Activated CD4-positive, alpha-beta memory T cell treated with anti-CD3 and anti-CD28 coated beads for 36 hours (primary cell): ENCODE results near the gene TEX14. TPM values are rescaled to one million over a fixed set of nuclear protein-coding genes. Genes with fewer than 3 reads are reported as not detected.

Experiments
- CTCF ChIA-PET: fragments of 350-600 bp; sonication (Branson Sonifier 250); formaldehyde crosslinking; loops from one replicate; lab custom pipeline; 2021; ENCODE audit warnings: antibody characterized with exemption, inconsistent platforms; lab: Charles Lee
- POLR2A ChIA-PET: fragments of 350-600 bp; sonication (Branson Sonifier 250); formaldehyde crosslinking; loops from one replicate; lab custom pipeline; 2021; ENCODE audit warnings: antibody characterized with exemption; lab: Charles Lee
- DNase-seq: peaks from one replicate; pipeline ENCODE4 v3.0.0-alpha.2; 2020
- H3K27ac Mint-ChIP-seq: one replicate; pipeline ENCODE4 v1.8.0; 2021; ENCODE audit warnings: mixed read lengths
- H3K27me3 Mint-ChIP-seq: one replicate; pipeline ENCODE4 v1.8.0; 2021; ENCODE audit warnings: mixed read lengths
- H3K36me3 Mint-ChIP-seq: one replicate; pipeline ENCODE4 v1.8.0; 2021; ENCODE audit warnings: mixed read lengths
- H3K4me1 Mint-ChIP-seq: one replicate; pipeline ENCODE4 v1.8.0; 2021; ENCODE audit warnings: low read depth, mixed read lengths
- H3K4me3 Mint-ChIP-seq: one replicate; pipeline ENCODE4 v1.8.0; 2021; ENCODE audit warnings: mild to moderate bottlenecking, mixed read lengths
- H3K9me3 Mint-ChIP-seq: one replicate; pipeline ENCODE4 v1.8.0; 2021; ENCODE audit warnings: mixed read lengths
- intact Hi-C: fragments of 100-400 bp; cut with micrococcal nuclease; formaldehyde crosslinking; loops from one replicate; pipeline ENCODE4 v1.15.1; 2023
- total RNA-seq, 2 experiments: library from RNA; stranded (reverse); gene quantifications; one replicate each; pipeline ENCODE4 v1.2.3, GENCODE V29; 2021

TEX14 gene
- total RNA-seq, result under 1 TPM; 0.14 to 0.17 TPM

DNA sequence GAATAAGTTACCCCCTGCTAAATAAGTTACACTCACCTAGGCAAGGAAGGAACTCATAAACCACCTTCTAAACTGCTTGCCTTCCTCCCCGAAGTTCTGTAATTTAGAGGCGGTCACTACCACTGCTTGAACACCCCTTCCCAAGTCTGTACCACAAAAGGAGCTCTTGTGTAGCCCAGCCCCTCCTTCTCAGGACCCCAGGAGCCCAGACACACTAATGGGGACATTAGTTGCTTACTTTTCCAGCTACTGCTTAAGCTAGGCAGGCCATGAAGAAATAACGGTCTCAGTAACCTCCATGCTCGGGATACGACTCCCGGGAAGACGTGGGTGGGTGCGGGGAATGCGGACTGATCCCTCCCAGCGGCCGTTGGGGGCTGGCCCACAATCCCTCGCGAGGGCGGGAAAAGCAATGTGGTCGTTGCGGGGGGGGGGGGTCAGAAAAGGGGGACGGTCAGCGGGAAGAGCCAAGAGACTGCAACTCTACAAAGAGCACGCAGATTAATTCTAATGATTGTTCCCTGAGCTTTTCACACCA is at the start of gene TEX14:
TSS of gene TEX14 (minus strand) at position 345 of the 538 bp plus-strand sequence. CDS start 40,044 bp downstream, outside the sequence.
- peaks cover 25% of the 10 kb centered on the region for H3K4me1 Mint-ChIP-seq
- POLR2A ChIA-PET, result interaction anchor here (0.6 to 2.5 kb wide), 6 partner anchors 10 to 310 kb away, joined by 3 to 40 read pairs (median 16); no protein-coding TSS in a partner anchor
- no peaks in the 10 kb centered on the region for H3K27me3 Mint-ChIP-seq
- H3K27ac Mint-ChIP-seq, result peak within 1 kb of the TSS; percentile 96
- intact Hi-C loops, result loop anchor here (1.0 to 10.0 kb wide), 5 partner anchors 12 to 173 kb away; no protein-coding TSS in a partner anchor
- CTCF ChIA-PET, result interaction anchor here (1.4 to 2.0 kb wide), 3 partner anchors 20 to 313 kb away, joined by 5 to 8 read pairs (median 7); no protein-coding TSS in a partner anchor
- no peak for DNase-seq
- peak within 1 kb of the TSS; percentile 99 for H3K4me3 Mint-ChIP-seq
- no peaks in the 10 kb centered on the region for H3K9me3 Mint-ChIP-seq
- H3K36me3 Mint-ChIP-seq, result peaks cover 14% of the 10 kb centered on the region

DNA sequence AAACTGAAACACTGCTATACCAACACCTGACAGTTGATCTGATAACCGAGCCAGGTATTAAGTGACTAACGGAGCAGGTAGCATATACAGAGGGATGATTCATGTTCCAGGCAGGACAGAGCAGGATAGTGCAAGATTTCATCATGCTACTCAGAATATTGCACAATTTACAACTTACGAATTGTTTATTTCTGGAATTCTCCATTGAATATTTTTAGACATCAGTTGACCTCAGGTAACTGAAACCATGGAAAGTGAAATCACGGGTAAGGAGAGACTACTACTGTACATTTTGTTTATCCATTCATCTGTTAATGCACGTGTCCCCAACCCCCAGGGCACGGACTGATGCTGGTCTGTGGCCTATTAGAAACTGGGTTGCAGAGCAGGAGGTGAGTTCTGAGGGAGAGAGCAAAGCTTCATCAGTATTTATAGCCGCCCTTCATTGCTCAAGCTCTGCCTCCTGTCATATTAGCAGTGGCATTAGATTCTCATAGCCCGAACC is 49.3 kb upstream of the TEX14 start:
- no peak for DNase-seq
- Mint-ChIP-seq H3K9me3 (no peaks in the 10 kb centered on the region), H3K36me3 (no peaks in the 10 kb centered on the region), H3K27ac (no peak overlapping the region), H3K4me1 (no peaks in the 10 kb centered on the region), H3K4me3 (no peak overlapping the region), H3K27me3 (no peaks in the 10 kb centered on the region)
- ChIA-PET POLR2A (no interaction called here), CTCF (no interaction called here)
- intact Hi-C loops, result no loop called here

DNA sequence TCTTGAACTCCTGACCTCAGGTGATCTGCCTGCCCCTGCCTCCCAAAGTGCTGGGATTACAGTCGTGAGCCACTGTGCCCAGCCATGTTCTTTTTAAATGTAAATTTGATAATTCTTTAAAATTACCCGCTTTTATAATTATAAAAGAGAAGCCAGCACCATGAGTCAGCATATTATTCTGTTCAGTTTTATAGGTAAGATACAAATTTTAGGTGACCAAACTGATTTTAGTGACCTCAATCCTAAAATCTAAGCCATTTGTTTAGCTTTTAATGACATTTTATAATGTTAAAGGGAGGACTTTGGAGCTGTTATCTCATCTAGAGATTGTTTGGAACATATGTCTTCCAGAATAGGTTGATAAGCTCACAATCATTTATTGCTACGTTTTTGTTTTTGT is 43.0 kb upstream of the TEX14 start:
- Mint-ChIP-seq H3K27me3 (no peaks in the 10 kb centered on the region), H3K27ac (no peak overlapping the region), H3K4me1 (no peaks in the 10 kb centered on the region), H3K9me3 (no peaks in the 10 kb centered on the region), H3K4me3 (no peak overlapping the region), H3K36me3 (no peaks in the 10 kb centered on the region)
- DNase-seq, result no peak
- ChIA-PET CTCF (no interaction called here), POLR2A (no interaction called here)
- intact Hi-C loops, result no loop called here

DNA sequence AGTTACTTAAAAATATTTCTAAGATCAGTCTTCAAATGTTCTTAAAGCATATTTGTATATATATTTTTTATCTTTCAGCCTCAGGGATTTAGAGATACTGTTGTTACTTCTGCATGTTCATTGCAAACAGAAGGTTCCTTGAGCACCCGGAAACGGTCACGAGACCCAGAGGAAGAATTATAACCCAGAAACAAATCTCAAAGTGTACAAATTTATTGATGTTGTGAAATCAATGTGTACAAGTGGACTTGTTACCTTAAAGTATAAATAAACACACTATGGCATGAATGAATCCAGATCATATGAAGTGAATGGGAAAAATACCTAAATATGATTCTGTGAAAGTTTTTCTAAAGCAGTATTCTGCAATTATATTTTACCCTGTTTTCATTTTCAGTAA is 42.2 kb upstream of the TEX14 start:
- intact Hi-C loops, result no loop called here
- CTCF ChIA-PET, result no interaction called here
- H3K27ac Mint-ChIP-seq, result no peak overlapping the region
- no peaks in the 10 kb centered on the region for H3K9me3 Mint-ChIP-seq
- no peak for DNase-seq
- no peaks in the 10 kb centered on the region for H3K36me3 Mint-ChIP-seq
- no peak overlapping the region for H3K4me3 Mint-ChIP-seq
- H3K4me1 Mint-ChIP-seq, result no peaks in the 10 kb centered on the region
- POLR2A ChIA-PET, result no interaction called here
- no peaks in the 10 kb centered on the region for H3K27me3 Mint-ChIP-seq

DNA sequence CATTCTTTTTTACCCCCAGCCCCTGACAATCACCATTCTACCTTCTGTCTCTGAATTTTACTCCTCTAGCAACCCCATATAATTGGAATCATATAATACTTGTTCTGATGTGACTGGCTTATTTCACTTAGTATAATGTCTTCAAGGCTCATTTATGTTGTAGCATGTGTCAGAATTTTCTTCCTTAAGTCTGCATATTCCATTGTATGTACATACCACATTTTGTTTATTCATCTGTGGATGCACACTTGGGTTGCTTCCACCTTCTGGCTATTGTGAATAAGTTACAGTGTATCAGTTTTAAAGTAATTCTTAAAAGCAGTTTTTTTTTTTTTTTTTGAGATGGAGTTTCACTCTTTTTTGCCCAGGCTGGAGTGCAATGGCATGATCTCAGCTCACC is 39.1 kb upstream of the TEX14 start:
- H3K27me3 Mint-ChIP-seq, result no peaks in the 10 kb centered on the region
- POLR2A ChIA-PET, result no interaction called here
- CTCF ChIA-PET, result no interaction called here

GRCh38 chr17:58728798-58729197 is 37.0 kb upstream of the TEX14 start:
- no peak overlapping the region for H3K4me3 Mint-ChIP-seq
- H3K36me3 Mint-ChIP-seq, result no peaks in the 10 kb centered on the region
- ChIA-PET CTCF (no interaction called here), POLR2A (no interaction called here)
- H3K4me1 Mint-ChIP-seq, result no peaks in the 10 kb centered on the region
- intact Hi-C loops, result no loop called here
- no peak overlapping the region for H3K27ac Mint-ChIP-seq
- DNase-seq, result no peak
- H3K9me3 Mint-ChIP-seq, result no peaks in the 10 kb centered on the region
- H3K27me3 Mint-ChIP-seq, result no peaks in the 10 kb centered on the region

More for the DNA sequence above, 39.1 kb upstream of the TEX14 start:
- H3K36me3 Mint-ChIP-seq, result no peaks in the 10 kb centered on the region
- no peak overlapping the region for H3K27ac Mint-ChIP-seq
- no peak for DNase-seq
- intact Hi-C loops, result no loop called here
- H3K4me3 Mint-ChIP-seq, result no peak overlapping the region
- H3K4me1 Mint-ChIP-seq, result no peaks in the 10 kb centered on the region
- no peaks in the 10 kb centered on the region for H3K9me3 Mint-ChIP-seq

GRCh38 chr17:58722696-58723095 is 30.9 kb upstream of the TEX14 start:
- ChIA-PET POLR2A (no interaction called here), CTCF (no interaction called here)
- H3K9me3 Mint-ChIP-seq, result no peaks in the 10 kb centered on the region

GRCh38 chr17:58722274-58722673 is 30.4 kb upstream of the TEX14 start:
- peaks cover 11% of the 10 kb centered on the region for H3K36me3 Mint-ChIP-seq
- no peaks in the 10 kb centered on the region for H3K4me1 Mint-ChIP-seq

More at GRCh38 chr17:58722696-58723095, 30.9 kb upstream of the TEX14 start:
- no peak for DNase-seq
- H3K27me3 Mint-ChIP-seq, result no peaks in the 10 kb centered on the region
- H3K4me1 Mint-ChIP-seq, result no peaks in the 10 kb centered on the region
- intact Hi-C loops, result no loop called here
- H3K4me3 Mint-ChIP-seq, result no peak overlapping the region
- peaks cover 9% of the 10 kb centered on the region for H3K36me3 Mint-ChIP-seq
- no peak overlapping the region for H3K27ac Mint-ChIP-seq

GRCh38 chr17:58710948-58711552 is 19.2 kb upstream of the TEX14 start:
- H3K36me3 Mint-ChIP-seq, result peaks cover 23% of the 10 kb centered on the region
- no peaks in the 10 kb centered on the region for H3K27me3 Mint-ChIP-seq
- H3K9me3 Mint-ChIP-seq, result no peaks in the 10 kb centered on the region
- CTCF ChIA-PET, result interaction anchor here (0.5 to 3.6 kb wide), 17 partner anchors 8 to 334 kb away, joined by 3 to 44 read pairs (median 3); partner anchors contain the start of gene RAD51C
- H3K27ac Mint-ChIP-seq, result no peak overlapping the region
- intact Hi-C loops, result loop anchor here (1.0 kb wide), 1 partner anchor 294 kb away; no protein-coding TSS in a partner anchor
- H3K4me1 Mint-ChIP-seq, result peaks cover 8% of the 10 kb centered on the region
- no peak for DNase-seq
- POLR2A ChIA-PET, result interaction anchor here (0.6 kb wide), 1 partner anchor 294 kb away, joined by 4 read pairs; no protein-coding TSS in a partner anchor
- H3K4me3 Mint-ChIP-seq, result no peak overlapping the region

More at GRCh38 chr17:58722274-58722673, 30.4 kb upstream of the TEX14 start:
- intact Hi-C loops, result no loop called here
- ChIA-PET CTCF (no interaction called here), POLR2A (no interaction called here)
- Mint-ChIP-seq H3K4me3 (no peak overlapping the region), H3K27me3 (no peaks in the 10 kb centered on the region), H3K27ac (no peak overlapping the region), H3K9me3 (no peaks in the 10 kb centered on the region)
- no peak for DNase-seq

DNA sequence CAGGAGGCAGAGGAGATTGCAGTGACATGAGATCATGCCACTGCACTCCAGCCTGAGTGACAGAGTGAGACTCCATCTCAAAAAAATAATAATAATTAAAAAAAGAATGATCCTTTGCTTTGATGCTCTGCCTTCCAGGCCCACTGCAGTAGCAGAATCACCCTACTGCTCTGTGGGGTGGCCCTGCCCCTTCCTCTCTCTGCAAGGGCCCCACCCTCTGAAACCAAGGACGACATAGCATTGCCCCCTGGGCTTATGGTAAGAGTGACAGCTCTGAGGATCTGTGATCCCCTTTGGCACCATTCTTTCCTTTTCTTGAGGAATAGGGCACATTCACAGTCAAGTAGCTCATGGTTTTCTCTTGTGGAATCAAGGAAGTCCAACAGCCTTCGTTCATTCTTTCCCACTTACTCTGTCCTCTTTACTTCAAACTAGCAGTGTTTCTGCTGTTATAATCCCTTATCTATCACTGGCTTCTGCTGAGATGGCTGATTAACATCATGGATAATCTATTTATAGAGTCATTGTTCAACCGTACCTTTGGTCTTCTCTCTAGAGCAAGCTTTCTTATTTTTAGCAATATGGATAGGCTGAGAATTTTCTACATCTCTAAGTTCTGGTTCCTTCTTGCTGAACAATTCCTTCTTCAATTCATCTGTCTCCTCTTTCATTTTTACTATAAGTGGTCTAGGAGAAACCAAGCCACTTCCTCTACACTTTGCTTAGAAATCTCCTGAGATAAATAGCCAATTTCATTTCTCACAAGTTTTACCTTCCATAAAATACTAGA is 14.7 kb upstream of the TEX14 start:
- Mint-ChIP-seq H3K36me3 (peaks cover 25% of the 10 kb centered on the region), H3K27ac (no peak overlapping the region), H3K4me1 (peaks cover 30% of the 10 kb centered on the region), H3K4me3 (no peak overlapping the region), H3K9me3 (no peaks in the 10 kb centered on the region), H3K27me3 (no peaks in the 10 kb centered on the region)
- no peak for DNase-seq
- intact Hi-C loops, result no loop called here
- ChIA-PET POLR2A (interaction anchor here (1.0 to 1.4 kb wide), 2 partner anchors 75 to 76 kb away, joined by 3 read pairs; no protein-coding TSS in a partner anchor), CTCF (interaction anchor here (1.6 kb wide), 2 partner anchors 82 to 298 kb away, joined by 3 read pairs; no protein-coding TSS in a partner anchor)

DNA sequence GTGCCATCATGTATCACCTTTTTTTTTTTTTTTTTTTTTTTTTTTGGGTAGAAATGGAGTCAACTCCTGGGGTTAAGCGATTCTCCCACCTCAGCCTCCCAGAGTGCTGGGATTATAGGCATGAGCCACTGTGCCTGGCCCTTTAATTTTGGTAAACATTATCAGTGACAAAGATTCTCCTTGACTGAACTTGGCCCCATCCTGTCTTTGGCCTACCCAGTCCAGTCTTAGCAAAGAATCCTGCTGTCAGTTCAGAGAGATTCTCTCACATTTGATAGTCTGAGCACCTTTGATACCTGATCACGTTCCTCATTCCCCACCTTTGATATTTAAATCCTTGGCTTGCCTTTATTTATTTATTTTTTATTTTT is 12.1 kb upstream of the TEX14 start:
- intact Hi-C loops, result loop anchor here (1.0 to 2.0 kb wide), 3 partner anchors 12 to 73 kb away; partner anchors contain the start of genes RAD51C and TEX14
- POLR2A ChIA-PET, result interaction anchor here (0.6 to 3.2 kb wide), 2 partner anchors 72 to 298 kb away, joined by 3 to 30 read pairs; no protein-coding TSS in a partner anchor
- Mint-ChIP-seq H3K4me1 (peaks cover 30% of the 10 kb centered on the region), H3K27ac (peak overlapping the region; percentile 51), H3K27me3 (no peaks in the 10 kb centered on the region), H3K36me3 (peaks cover 22% of the 10 kb centered on the region), H3K4me3 (no peak overlapping the region), H3K9me3 (no peaks in the 10 kb centered on the region)
- CTCF ChIA-PET, result interaction anchor here (0.6 to 1.3 kb wide), 2 partner anchors 264 to 301 kb away, joined by 3 to 6 read pairs; no protein-coding TSS in a partner anchor
- DNase-seq, result no peak
